GM18511 (cell line): ENCODE data around the gene ACER2.
"Not testable (repeated sequence)": the region's sequence is repeated elsewhere in the genome, so short reads cannot be mapped to it uniquely, and the experiment has no call there.

Experiments
- ATAC-seq: cut with Tn5 transposase; IDR thresholded peaks from one replicate; pipeline ENCODE4 v1.9.1; 2021; ENCODE audit warnings: mild to moderate bottlenecking, moderate library complexity; ENCODE audit not compliant: unreplicated experiment

Gene ACER2

GRCh38 chr9:19408693-19409400, at the start of gene ACER2:
Gene ACER2 (plus strand): TSS chr9:19409009. CDS start chr9:19409085, 76 bp downstream.
- peak; percentile 91 for ATAC-seq

DNA sequence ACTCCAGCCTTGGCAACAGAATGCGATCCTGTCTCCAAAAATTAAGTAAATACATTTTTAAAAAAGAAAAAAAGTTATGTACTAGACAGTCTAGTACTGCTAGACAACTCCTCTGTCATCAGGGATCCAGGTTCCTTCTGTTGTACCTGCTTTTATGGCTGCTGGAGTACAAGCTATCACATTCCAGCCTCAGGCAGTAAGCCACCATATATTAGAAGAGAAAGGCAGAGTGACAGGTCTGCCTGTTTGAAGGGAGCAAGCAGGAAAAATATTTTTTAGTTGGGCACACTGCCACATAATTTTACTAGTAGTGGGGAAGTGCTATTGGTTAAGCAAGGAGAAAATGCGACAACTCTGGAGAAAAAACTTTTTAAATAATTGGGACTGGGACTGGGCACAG, 39.7 kb upstream of the ACER2 start:
- no peak for ATAC-seq

DNA sequence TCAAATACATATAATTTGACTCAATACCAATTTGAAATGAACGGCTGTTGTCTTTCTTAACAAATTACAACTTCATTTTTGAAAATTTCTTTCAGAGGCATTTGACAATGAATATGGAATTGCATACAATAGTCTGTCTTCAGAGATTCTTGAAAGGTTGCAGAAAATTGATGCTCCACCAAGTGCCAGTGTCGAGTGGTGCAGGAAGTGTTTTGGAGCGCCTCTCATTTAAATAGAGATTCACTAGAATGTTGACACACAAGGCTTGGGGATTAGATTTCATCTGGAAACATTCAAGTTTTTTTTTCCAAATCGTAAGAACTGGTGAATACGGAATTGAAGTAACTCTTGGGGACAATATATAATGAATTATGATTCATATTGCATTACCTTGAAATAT, 36.9 kb upstream of the ACER2 start:
- ATAC-seq, result no peak

GRCh38 chr9:19372567-19372966, 36.2 kb upstream of the ACER2 start:
- no peak for ATAC-seq

GRCh38 chr9:19373527-19373926, 35.3 kb upstream of the ACER2 start:
- no peak for ATAC-seq

DNA sequence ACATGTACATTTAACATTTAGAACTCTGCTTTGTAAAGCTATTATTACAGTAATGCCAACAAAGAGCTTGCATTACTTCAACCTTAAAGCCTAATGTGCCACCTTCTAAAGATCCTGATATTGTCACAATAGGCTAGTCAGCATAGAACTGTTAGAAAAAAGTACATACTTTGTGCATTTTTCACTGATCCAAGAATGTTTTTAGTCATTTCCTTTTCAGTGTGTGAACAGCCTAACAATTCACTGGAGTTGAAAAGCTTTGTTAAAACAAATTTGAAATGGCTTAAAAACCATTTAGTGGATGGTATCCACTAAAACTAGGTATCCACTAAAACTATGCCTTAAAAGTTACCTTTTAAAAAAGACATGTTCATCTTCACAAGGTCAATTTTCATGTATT, 33.3 kb upstream of the ACER2 start:
- ATAC-seq, result no peak

DNA sequence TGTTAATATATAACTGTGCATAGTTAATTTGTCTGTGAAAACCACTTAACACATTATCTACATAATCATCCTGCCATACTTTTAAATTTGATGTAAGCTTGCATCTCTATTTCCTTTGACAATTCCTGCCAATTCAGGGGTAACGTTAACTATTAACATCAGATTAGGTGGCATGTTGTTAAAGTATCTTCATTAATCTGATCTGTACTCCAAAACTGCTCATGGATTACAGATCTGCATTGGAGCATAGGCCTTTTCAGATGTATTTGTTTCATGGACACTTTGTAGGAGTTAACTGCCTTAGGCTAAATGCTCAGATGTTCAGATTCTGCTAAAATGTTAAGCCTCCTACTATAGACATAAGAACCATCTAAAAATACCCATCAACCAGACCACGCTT, 31.9 kb upstream of the ACER2 start:
- ATAC-seq, result no peak

DNA sequence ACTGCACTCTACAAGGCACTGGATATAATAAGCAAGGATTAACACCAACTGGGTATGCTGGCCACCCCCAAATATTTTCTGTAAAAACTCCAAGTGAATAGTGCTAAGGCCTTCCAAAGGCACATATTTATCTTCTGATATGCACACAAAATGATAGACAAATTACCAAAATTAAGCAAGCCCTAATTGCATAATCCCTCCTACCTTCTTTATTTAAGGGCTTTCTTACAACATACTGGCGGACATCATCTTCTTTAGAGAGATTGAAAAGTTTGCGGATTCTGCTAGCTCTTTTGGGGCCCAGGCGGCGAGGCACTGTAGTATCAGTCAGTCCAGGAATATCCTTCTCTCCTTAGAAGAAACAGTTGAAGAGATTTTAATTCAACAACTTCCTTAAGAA, 30.6 kb upstream of the ACER2 start:
- ATAC-seq, result no peak

- ATAC-seq, result no peak
Observed at GRCh38 chr9:19378647-19379046, 30.2 kb upstream of the ACER2 start.

- no peak for ATAC-seq
Observed at GRCh38 chr9:19379283-19379682, 29.5 kb upstream of the ACER2 start.

DNA sequence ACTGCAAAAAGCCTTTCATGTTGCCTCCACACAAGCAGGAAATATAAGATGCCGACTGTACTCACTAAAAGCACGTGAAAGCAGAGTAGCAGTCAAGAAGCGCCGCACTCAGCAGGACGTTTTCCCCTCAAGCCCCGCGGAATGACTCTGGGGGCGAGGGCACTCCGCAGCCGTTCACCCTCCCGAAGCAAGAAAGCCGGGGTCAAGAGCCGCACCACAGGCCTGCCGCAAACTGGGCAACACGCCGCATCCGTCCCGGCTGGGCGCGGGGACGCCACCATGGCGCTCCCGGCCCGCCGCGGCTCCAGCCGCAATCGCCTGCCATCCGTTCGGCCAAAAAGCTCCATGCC, 29.1 kb upstream of the ACER2 start:
- ATAC-seq, result peak; percentile 45

DNA sequence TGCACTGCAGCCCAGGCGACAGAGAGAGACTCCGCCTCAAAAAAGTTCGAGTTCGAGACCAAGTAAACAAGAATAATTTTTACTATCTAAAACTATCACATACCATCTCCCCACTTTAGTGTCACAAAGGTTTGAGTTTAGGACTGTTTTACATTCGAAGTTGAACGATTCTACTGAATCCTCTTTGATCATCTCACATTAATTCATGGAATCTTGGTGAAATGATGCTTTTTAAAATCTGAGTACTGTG, 28.1 kb upstream of the ACER2 start:
- no peak for ATAC-seq

DNA sequence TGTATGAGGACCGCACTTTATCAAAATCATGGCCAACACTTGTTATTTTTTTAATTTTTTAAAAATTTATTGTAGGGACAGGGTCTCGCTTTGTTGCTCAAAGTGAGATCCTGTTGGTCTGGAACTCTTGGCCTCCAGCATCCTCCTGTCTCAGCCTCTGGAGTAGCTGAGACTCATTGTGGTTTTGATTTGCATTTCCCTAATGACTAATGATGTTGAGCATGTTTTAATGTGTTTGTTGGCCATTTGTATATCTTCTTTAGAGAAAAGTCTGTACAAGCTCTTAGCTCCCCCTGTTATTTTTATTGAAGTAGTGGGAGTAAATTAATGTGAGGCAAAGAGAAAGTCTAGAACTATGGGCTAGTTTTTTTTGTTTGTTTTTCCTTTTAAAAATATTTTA, 27.2 kb upstream of the ACER2 start:
- ATAC-seq, result no peak

- ATAC-seq, result not testable (repeated sequence)
Observed at GRCh38 chr9:19385212-19385611, 23.6 kb upstream of the ACER2 start.

DNA sequence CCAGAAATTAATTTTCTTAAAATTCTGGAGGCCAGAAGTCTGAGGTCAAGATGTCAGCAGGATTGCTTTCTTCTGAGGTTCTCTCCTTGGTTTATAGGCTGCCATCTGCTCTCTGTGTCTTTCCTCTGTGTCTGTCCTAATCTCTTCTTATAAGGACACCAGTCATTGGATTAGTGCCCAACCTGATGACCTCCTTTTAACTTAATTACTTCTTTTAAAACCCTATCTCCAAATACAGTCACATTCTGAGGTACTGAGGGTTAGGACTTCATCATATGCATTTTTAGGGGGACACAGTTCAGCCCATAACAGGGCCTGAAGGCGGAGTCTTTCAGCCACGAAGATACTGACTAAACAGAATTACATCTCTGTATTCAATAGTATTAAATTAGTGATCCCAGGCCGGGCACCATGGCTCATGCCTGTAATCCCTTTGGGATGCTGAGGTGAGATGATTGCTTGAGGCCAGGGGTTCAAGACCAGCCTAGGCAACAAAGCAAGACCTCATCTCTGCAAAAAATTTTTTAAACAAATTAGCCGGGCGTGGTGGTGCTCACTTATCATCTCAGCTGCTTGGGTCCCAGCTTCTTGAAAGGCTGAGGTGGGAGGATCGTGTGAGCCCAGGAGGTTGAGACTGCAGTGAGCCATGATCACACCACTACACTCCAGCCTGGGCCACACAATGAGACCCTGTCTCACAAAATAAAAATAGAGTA, 22.9 kb upstream of the ACER2 start:
- no peak for ATAC-seq

- no peak for ATAC-seq
Observed at GRCh38 chr9:19386502-19387044, 22.2 kb upstream of the ACER2 start.

GRCh38 chr9:19387317-19387716, 21.5 kb upstream of the ACER2 start:
- ATAC-seq, result no peak

DNA sequence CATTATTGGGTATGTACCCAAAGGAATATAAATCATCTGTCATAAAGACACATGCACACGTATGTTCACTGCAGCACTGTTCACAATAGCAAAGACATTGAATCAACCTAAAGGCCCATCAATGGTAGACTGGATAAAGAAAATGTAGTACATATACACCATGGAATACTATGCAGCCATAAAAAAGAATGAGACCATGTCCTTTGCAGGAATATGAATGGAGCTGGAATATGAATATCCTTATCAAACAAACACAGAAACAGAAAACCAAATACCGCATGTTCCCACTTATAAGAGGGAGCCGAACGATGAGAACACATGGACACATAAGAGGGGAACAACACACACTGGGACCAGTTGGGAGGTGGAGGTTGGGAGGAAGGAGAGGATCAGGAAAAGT, 19.3 kb upstream of the ACER2 start:
- not testable (repeated sequence) for ATAC-seq

DNA sequence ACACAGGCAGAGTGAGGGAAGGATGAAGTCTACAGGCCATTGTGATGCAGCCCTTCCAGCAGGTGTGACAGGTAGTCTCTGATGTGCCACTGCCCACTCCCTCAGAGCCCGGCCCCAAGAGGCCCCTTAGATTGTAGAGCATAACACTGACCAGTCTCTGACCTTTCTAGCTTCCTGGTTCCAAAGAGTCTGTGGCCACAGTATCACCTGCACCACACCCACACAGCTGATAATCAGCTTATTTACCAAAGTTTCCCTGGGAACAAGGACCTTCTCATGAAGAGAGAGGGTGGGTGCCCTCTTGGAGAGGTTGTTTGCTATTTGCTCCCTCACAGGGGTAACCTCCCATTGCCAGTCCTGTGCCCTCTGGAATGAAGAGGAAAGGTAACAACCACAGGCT, 11.0 kb upstream of the ACER2 start:
- ATAC-seq, result no peak

- not testable (repeated sequence) for ATAC-seq
Observed at GRCh38 chr9:19403231-19403630, 5.6 kb upstream of the ACER2 start.

DNA sequence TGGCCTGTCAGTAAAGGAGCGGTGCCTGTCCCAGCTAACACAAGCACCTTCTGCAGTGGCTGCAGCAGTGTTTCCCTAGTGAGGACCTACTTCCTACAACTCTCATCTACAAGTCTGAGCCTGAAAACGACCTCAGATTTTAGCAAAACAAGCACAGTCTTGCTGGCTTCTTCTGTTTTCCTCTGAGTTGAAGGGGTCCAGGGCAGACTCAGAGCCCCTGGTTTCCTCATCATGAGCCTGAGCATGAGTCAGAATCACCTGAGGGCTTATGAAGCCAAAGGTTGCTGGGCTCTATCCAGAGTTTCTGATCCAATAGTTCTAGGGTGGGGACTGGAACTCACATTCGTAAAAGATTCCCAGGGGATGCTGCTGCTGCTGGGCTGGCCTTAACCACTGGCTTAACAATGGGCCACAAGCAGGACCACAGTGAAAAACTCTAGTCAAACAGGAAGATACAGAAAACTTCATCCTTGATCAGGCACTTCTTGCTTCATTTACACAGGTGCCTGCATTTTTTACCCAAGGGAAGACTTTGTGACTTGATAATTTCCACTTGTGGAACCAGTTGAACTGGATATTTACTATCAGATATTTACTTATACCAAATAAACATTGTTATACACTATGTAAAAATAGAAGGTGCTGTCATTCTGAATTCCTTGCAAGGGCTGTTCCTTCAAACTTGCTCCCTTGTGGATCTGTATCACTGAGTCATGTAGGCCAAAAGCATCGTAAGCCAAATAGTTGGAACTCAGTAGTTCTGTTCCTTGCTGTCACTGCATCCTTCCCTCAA, 4.3 kb upstream of the ACER2 start:
- ATAC-seq, result no peak

GRCh38 chr9:19405771-19406170, 3.0 kb upstream of the ACER2 start:
- ATAC-seq, result no peak
